ENCODE data around the gene NEDD4.
"Not testable (repeated sequence)": the region's sequence is repeated elsewhere in the genome, so short reads cannot be mapped to it uniquely, and the experiment has no call there.

NEDD4 gene

GRCh38 chr15:55954862-55955605 is 38.4 kb downstream of the NEDD4 start:
- DNase-seq (ENCODE audit: low spot score): no peak

- DNase-seq (ENCODE audit: low spot score): not testable (repeated sequence)
These were observed 40.7 kb downstream of the NEDD4 start for GRCh38 chr15:55952501-55953274.

GRCh38 chr15:55944606-55945005 is 48.8 kb downstream of the NEDD4 start:
- not testable (repeated sequence) for DNase-seq (ENCODE audit: low spot score)

GRCh38 chr15:55942332-55942731 is 51.1 kb downstream of the NEDD4 start:
- DNase-seq (ENCODE audit: low spot score): no peak

GRCh38 chr15:55937040-55937439 is 56.4 kb downstream of the NEDD4 start:
- DNase-seq (ENCODE audit: low spot score): peak; percentile 14

GRCh38 chr15:55928955-55929354 is 64.5 kb downstream of the NEDD4 start:
- no peak for DNase-seq (ENCODE audit: low spot score)

- no peak for DNase-seq (ENCODE audit: low spot score)
These were observed 71.7 kb downstream of the NEDD4 start for GRCh38 chr15:55921744-55922143.

GRCh38 chr15:55917881-55918296 is 75.5 kb downstream of the NEDD4 start:
- DNase-seq (ENCODE audit: low spot score): peak; percentile 56

- DNase-seq (ENCODE audit: low spot score): no peak
These were observed 76.6 kb downstream of the NEDD4 start for GRCh38 chr15:55916666-55917409.

- no peak for DNase-seq (ENCODE audit: low spot score)
These were observed 77.4 kb downstream of the NEDD4 start for GRCh38 chr15:55915876-55916567.

GRCh38 chr15:55915221-55915620 is 78.2 kb downstream of the NEDD4 start:
- no peak for DNase-seq (ENCODE audit: low spot score)

GRCh38 chr15:55914446-55914845 is 79.0 kb downstream of the NEDD4 start:
- no peak for DNase-seq (ENCODE audit: low spot score)

GRCh38 chr15:55912982-55913381 is 80.4 kb downstream of the NEDD4 start:
- DNase-seq (ENCODE audit: low spot score): no peak

GRCh38 chr15:55909036-55909811 is 84.2 kb downstream of the NEDD4 start:
- DNase-seq (ENCODE audit: low spot score): no peak

- DNase-seq (ENCODE audit: low spot score): peak; percentile 79
These were observed 85.6 kb downstream of the NEDD4 start for GRCh38 chr15:55907797-55908196.

- no peak for DNase-seq (ENCODE audit: low spot score)
These were observed 90.4 kb downstream of the NEDD4 start for GRCh38 chr15:55902981-55903380.

GRCh38 chr15:55900019-55900418 is 93.4 kb downstream of the NEDD4 start:
- DNase-seq (ENCODE audit: low spot score): no peak

- DNase-seq (ENCODE audit: low spot score): no peak
These were observed 93.9 kb downstream of the NEDD4 start for GRCh38 chr15:55899537-55899936.

- DNase-seq (ENCODE audit: low spot score): peak; percentile 49
These were observed 95.7 kb downstream of the NEDD4 start for GRCh38 chr15:55897560-55898336.

GRCh38 chr15:55894399-55894965 is 98.9 kb downstream of the NEDD4 start:
- DNase-seq (ENCODE audit: low spot score): no peak
